LNCAP (cell line): ENCODE results near the gene ATG12.

Experiments
- CTCF ChIP-seq: fragments of 450-650 bp; IDR thresholded peaks from 2 replicates; pipeline ENCODE4 v1.5.1; 2017; ENCODE audit warnings: mild to moderate bottlenecking

Gene ATG12

GRCh38 chr5:115838885-115839518 is 2.4 kb downstream of the ATG12 start:
- TF ChIP-seq CTCF = peak; percentile 53; the same call in 1 of the 2 replicates

GRCh38 chr5:115835481-115835880 is 5.9 kb downstream of the ATG12 start:
- TF ChIP-seq CTCF = no peak

- peak; percentile 94 for TF ChIP-seq CTCF
Observed at GRCh38 chr5:115831163-115831768, 10.1 kb downstream of the ATG12 start.

- TF ChIP-seq CTCF = no peak
Observed at GRCh38 chr5:115829913-115830312, 11.5 kb downstream of the ATG12 start.

GRCh38 chr5:115825948-115826347 is 15.4 kb downstream of the ATG12 start:
- TF ChIP-seq CTCF = no peak

GRCh38 chr5:115820846-115821245 is 20.5 kb downstream of the ATG12 start:
- TF ChIP-seq CTCF = no peak

- TF ChIP-seq CTCF = no peak
Observed at GRCh38 chr5:115818821-115819220, 22.5 kb downstream of the ATG12 start.
